Breast epithelium (tissue), 4 donors: ENCODE data around the gene SLC22A3. TPM values are rescaled to one million over a fixed set of nuclear protein-coding genes. Genes with fewer than 3 reads are reported as not detected.

Experiments
- DNase-seq, 2 donors: peaks; one replicate each; pipeline ENCODE4 v3.0.0-alpha.2; 2019; ENCODE audit warnings: low spot score in 2 of 2
- H3K27ac ChIP-seq, 2 donors: fragments of 200-600 bp; sonication (generic) in 1 of 2; one replicate each; pipeline ENCODE4 v1.5.1; 2016 to 2019; ENCODE audit warnings: mild to moderate bottlenecking in 1 of 2
- H3K27me3 ChIP-seq, 2 donors: fragments of 200-600 bp; sonication (generic) in 1 of 2; one replicate each; pipeline versions ENCODE4 v1.5.1 to v1.6.0; 2017 to 2019; ENCODE audit warnings: control low read depth in 1 of 2, mild to moderate bottlenecking in 1 of 2
- H3K36me3 ChIP-seq: fragments of 200-600 bp; one replicate; pipeline ENCODE4 v1.5.1; 2019
- H3K4me1 ChIP-seq, 2 donors: fragments of 200-600 bp; sonication (generic); one replicate each; pipeline ENCODE4 v1.5.1; 2016 to 2019; ENCODE audit warnings: control low read depth in 1 of 2
- H3K4me3 ChIP-seq, 3 donors: fragments of 200-600 bp; sonication (generic); 1 replicate in 2 of 3; 2 replicates in 1 of 3; pipeline ENCODE4 v1.5.1; 2016 to 2019; ENCODE audit warnings: mild to moderate bottlenecking in 3 of 3, moderate library complexity in 2 of 3
- H3K9me3 ChIP-seq, 2 donors: fragments of 200-600 bp; sonication (generic) in 1 of 2; one replicate each; pipeline ENCODE4 v1.5.1; 2016 to 2019; ENCODE audit warnings: control low read depth in 1 of 2
- CTCF ChIP-seq, 3 donors: fragments of 450-650 bp; IDR thresholded peaks; one replicate each; pipeline ENCODE4 v1.5.1; 2016 to 2017; ENCODE audit warnings: antibody characterized with exemption in 3 of 3, mild to moderate bottlenecking in 3 of 3, moderate library complexity in 3 of 3
- POLR2A ChIP-seq: fragments of 450-650 bp; IDR thresholded peaks from one replicate; pipeline ENCODE4 v1.6.1; 2016; ENCODE audit warnings: antibody characterized with exemption, mild to moderate bottlenecking, moderate library complexity
- POLR2AphosphoS5 ChIP-seq, 3 donors: sonication (generic); formaldehyde crosslinking; IDR thresholded peaks; one replicate each; pipeline ENCODE4 v1.6.1; 2017; ENCODE audit warnings: antibody characterized with exemption in 3 of 3
- intact Hi-C: fragments of 100-400 bp; cut with DNase I; formaldehyde crosslinking; loops from one replicate; pipeline ENCODE4 v1.15.1; 2023; ENCODE audit warnings: low total_unique reads
- total RNA-seq, 3 donors: library from RNA; depleted of rRNA; stranded (reverse); fragments of >200 nt; gene quantifications; one replicate each; pipeline ENCODE4 v1.1.0, GENCODE V29; 2016

SLC22A3 gene
- total RNA-seq, 3 donors from 2014 or later = 3.4 to 13.1 (median 5.9) TPM

- DNase-seq = no peak
- Histone ChIP-seq H3K4me3 (no peak overlapping the region), H3K9me3 (no peaks in the 10 kb centered on the region), H3K27ac (peak overlapping the region in 1 of 2 donors; percentile 41), H3K27me3 (no peaks in the 10 kb centered on the region), H3K4me1 (no peaks in the 10 kb centered on the region), H3K36me3 (no peaks in the 10 kb centered on the region)
- TF ChIP-seq POLR2AphosphoS5 (IDR thresholded peaks at IDR 0.05) = no peak
- TF ChIP-seq CTCF (IDR thresholded peaks at IDR 0.05) = no peak
- TF ChIP-seq POLR2A = no peak
- intact Hi-C loops = no loop called here
These were observed 83.7 kb downstream of the SLC22A3 start for GRCh38 chr6:160431791-160432404.

- Histone ChIP-seq H3K9me3 (no peaks in the 10 kb centered on the region), H3K4me1 (no peaks in the 10 kb centered on the region), H3K4me3 (no peak overlapping the region), H3K27ac (no peak overlapping the region), H3K27me3 (no peaks in the 10 kb centered on the region), H3K36me3 (no peaks in the 10 kb centered on the region)
- intact Hi-C loops = no loop called here
- DNase-seq = no peak
- TF ChIP-seq CTCF (IDR thresholded peaks at IDR 0.05) (no peak), POLR2A (no peak), POLR2AphosphoS5 (IDR thresholded peaks at IDR 0.05) (no peak)
These were observed 87.8 kb downstream of the SLC22A3 start for GRCh38 chr6:160435935-160436334.

GRCh38 chr6:160437154-160437553, 89.0 kb downstream of the SLC22A3 start:
- DNase-seq = no peak
- Histone ChIP-seq H3K4me1 (no peaks in the 10 kb centered on the region), H3K27me3 (no peaks in the 10 kb centered on the region), H3K27ac (no peak overlapping the region), H3K4me3 (no peak overlapping the region), H3K36me3 (no peaks in the 10 kb centered on the region), H3K9me3 (no peaks in the 10 kb centered on the region)
- intact Hi-C loops = no loop called here
- no peak for TF ChIP-seq POLR2AphosphoS5 (IDR thresholded peaks at IDR 0.05)
- no peak for TF ChIP-seq POLR2A
- TF ChIP-seq CTCF (IDR thresholded peaks at IDR 0.05) = no peak

GRCh38 chr6:160437775-160438174, 89.6 kb downstream of the SLC22A3 start:
- no peak overlapping the region for H3K27ac ChIP-seq
- no peaks in the 10 kb centered on the region for H3K4me1 ChIP-seq
- intact Hi-C loops = no loop called here
- no peaks in the 10 kb centered on the region for H3K27me3 ChIP-seq
- TF ChIP-seq POLR2AphosphoS5 (IDR thresholded peaks at IDR 0.05) (no peak), POLR2A (no peak), CTCF (IDR thresholded peaks at IDR 0.05) (no peak)
- no peak overlapping the region for H3K4me3 ChIP-seq
- no peak for DNase-seq
- no peaks in the 10 kb centered on the region for H3K9me3 ChIP-seq
- H3K36me3 ChIP-seq = no peaks in the 10 kb centered on the region

GRCh38 chr6:160438481-160438880, 90.3 kb downstream of the SLC22A3 start:
- intact Hi-C loops = no loop called here
- no peak for TF ChIP-seq CTCF (IDR thresholded peaks at IDR 0.05)
- no peak for TF ChIP-seq POLR2A
- no peak for TF ChIP-seq POLR2AphosphoS5 (IDR thresholded peaks at IDR 0.05)

More at GRCh38 chr6:160438481-160438880, 90.3 kb downstream of the SLC22A3 start:
- Histone ChIP-seq H3K4me1 (no peaks in the 10 kb centered on the region), H3K9me3 (no peaks in the 10 kb centered on the region), H3K36me3 (no peaks in the 10 kb centered on the region), H3K4me3 (no peak overlapping the region), H3K27ac (no peak overlapping the region), H3K27me3 (no peaks in the 10 kb centered on the region)
- no peak for DNase-seq
